GM19239 (cell line): Measurements from ENCODE around the gene CHST8.
"Not testable (repeated sequence)": the region's sequence is repeated elsewhere in the genome, so short reads cannot be mapped to it uniquely, and the experiment has no call there.

Source experiments
- DNase-seq: peaks from one replicate; pipeline ENCODE4 v3.0.0; 2011; ENCODE audit warnings: low spot score; ENCODE audit not compliant: insufficient read length
- FAIRE-seq: peaks from 2 replicates; lab custom pipeline; 2011; peaks lifted over from hg19 to GRCh38; lab: Jason Lieb, UNC

CHST8 gene

DNA sequence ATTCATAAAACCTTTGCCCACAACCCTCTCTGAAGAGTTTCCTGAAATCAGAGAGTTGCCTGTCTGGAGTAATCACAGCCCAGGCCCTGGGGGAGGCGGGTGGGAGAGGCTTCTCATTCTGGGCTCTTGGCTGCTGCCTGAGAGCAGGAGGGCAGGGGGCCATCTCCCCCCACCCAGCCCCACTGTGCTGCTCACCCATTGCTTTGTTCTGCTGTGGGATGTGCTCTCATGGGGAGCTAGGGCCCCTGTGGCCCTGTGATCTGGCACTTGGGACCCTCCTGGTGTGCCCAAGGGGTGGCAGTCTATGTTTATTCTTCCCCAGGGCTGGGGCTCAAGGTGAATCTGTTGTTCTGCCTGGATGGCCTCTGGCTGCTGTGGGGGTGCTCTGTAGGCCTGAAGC is 181.0 kb downstream of the CHST8 start:
- DNase-seq = no peak
- FAIRE-seq = no peak

DNA sequence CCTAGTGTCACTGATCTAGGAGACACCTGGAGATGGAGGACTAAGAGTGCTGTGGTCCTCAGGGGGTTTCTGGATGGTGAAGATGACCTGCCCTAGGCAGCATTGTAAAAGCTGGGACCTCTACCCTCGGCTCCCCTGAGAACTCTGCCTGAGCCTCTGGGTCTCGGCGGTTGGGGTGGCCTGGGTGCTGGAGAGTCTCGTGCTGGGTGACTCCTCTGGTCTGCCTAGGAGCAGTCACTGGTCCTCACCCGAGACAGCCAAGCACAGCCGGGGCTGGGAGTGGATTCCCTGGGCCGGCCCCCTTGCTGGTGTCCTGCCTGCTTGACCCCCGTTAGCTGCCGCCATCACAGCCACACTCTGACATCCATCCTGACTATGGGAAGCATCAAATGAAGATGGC is 181.6 kb downstream of the CHST8 start:
- DNase-seq (no peak), FAIRE-seq (no peak)

GRCh38 chr19:33804021-33804799 is 182.5 kb downstream of the CHST8 start:
- FAIRE-seq (no peak), DNase-seq (no peak)

- DNase-seq = no peak
- no peak for FAIRE-seq
Observed at GRCh38 chr19:33805313-33805712, 183.6 kb downstream of the CHST8 start.

- DNase-seq = no peak
- no peak for FAIRE-seq
Observed at GRCh38 chr19:33805840-33806433, 184.2 kb downstream of the CHST8 start.

DNA sequence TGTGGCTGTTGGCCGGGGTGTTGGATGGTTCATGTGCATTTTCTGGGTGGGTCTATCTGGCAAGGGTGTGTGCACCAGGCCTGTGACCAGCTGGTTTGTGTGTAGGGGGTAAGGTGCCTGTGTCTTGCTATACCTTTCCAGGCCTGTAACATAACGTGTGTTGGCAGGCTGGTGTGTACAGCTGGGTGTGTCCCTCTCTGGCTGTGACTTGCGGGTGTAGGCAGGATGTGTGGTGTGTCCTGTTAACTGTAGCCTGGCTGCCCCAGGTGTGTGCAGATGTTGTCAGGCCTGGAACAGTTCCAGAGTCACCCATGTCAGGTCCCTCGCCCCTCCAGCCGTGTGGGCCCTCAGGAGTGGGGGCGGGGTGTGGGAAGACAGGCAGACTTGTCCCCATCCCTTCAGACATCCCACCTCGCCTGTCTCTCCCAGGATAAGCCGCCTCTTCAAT is 184.7 kb downstream of the CHST8 start:
- FAIRE-seq = no peak
- DNase-seq = no peak

DNA sequence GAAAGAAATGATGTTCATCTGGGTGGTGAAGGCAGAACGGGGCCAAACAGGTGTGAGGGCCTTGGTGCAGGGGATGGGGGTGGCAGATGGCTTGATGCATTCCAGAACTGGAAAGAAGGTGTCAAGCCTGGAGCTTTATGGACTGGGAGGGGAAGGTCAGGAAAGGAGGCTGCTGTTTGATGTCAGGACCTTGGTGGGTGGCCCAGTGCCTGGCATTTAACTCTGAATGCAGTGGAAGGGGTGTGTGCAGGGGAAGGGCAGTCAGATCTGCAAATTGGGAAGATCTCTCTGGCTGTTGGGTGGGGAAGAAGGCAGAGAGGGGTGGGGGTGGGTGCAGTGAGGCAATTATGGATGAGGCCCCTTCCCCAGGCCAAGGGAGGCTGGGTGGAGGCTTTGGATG is 186.6 kb downstream of the CHST8 start:
- DNase-seq (no peak), FAIRE-seq (no peak)

DNA sequence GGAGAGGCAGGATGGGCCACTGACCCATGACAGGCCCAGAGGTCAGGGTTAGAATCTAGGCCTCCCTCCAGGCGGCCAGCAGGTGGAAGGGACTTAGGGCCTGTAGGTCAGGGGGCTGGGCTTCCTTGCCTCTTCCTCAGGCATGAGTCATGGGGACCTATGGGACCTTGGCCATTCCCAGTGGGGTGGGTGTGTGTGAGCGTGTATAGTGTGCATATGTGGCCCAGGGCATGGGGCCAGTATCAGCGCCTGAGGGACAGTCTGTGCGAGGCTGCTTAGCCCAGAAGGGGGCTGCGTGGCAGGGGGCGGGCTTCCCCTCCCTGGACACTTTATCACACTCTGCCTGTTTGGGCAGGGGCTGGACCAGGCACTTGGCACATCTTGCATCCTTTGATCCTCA is 188.2 kb downstream of the CHST8 start:
- FAIRE-seq = no peak
- DNase-seq = no peak

DNA sequence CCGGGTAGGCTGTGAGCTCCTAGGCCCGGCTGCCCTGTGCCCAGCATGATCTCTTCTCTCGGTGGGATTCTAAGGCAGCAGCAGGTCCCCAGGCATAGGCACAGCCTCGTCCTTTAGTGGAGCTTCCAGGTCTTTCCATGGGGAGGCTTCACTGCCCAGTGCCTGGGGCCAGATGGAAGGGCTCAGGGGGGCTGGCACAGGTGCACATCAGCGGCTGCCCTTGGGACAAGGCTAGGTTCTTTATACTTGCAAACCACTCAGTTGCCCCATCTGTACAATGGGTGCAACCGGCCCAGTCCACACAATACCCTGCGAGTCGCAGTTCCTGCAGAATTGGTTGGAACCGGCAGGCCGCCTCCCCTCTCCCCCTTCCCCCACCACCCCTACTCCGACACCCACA is 189.1 kb downstream of the CHST8 start:
- FAIRE-seq (no peak), DNase-seq (no peak)

- no peak for DNase-seq
- FAIRE-seq = no peak
Observed at GRCh38 chr19:33811246-33811645, 189.5 kb downstream of the CHST8 start.

DNA sequence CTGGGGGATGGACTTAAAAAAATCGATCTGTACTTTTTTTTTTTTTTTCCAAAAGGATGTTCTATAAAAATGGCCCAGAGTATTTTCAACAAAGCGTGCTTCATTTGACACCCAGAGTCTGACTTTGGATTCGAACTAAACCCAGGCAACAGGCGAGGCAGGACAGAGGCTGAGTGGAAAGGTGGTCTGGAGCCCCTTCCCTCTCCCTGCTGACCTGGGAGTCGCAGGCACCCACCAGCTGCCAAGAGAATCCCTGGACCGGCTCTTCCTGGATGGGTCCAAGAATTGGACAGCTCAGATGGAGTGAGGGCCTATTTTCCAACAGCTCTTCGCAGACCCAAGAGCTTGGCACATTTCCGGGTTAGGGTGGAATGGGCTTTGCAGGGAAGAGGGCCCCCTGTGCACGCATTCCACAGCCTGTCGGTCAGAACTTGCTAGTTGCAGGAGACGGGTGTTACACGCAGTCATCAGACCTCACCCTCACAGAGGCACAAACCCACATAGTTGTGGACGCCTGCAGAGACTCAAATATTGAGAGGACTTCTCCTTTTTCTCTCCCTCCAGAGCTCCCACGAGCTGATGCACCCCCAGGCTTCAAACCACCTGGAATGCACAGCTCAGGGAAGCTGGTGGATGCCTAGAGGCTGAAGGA is 190.1 kb downstream of the CHST8 start:
- no peak for FAIRE-seq
- DNase-seq = no peak

DNA sequence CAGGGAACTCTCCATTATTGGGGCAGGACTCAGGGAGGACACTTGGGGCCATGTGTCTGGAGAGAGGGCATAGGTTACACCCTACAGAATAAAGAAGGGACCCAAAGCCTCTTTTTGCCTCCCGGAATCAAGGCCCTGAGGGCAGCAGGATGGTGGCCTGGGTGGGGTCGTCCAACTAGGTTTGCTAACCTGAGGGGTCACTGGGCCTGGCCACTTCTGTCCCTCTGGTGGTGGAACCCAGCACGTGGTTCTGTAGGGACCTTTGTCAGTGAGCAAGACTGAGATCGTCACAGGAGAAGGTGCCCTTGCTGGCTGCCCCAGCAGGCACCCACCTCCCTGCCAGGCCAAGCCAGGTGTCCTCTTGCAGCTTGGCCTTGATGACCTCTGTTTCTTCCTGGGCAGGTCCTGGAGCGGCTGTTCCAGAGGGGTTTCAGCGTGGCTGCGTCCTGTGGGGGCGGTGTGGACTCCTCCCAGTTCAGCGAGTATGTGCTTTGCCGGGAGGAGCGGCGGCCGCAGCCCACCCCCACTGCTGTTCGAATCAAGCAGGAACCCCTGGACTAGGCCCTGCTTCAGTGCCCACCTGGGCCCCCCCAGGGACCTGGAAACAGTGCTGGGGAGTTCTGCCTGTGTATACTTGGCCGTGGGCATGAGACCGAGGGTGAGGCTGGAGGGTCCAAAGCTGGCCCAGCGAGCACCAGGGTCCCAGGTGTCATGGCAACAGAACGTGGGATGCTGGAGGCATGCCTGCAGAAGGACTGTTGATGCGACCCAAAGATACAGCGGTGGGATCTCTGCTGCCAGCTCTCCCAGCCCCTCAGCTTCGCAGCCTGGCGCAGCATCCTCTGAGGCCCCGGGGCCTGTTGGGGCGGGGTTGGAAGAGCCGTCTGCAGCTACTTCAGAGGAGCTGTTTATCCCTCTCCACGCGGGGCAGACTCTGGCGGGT is 190.9 kb downstream of the CHST8 start:
- FAIRE-seq (no peak), DNase-seq (no peak)

DNA sequence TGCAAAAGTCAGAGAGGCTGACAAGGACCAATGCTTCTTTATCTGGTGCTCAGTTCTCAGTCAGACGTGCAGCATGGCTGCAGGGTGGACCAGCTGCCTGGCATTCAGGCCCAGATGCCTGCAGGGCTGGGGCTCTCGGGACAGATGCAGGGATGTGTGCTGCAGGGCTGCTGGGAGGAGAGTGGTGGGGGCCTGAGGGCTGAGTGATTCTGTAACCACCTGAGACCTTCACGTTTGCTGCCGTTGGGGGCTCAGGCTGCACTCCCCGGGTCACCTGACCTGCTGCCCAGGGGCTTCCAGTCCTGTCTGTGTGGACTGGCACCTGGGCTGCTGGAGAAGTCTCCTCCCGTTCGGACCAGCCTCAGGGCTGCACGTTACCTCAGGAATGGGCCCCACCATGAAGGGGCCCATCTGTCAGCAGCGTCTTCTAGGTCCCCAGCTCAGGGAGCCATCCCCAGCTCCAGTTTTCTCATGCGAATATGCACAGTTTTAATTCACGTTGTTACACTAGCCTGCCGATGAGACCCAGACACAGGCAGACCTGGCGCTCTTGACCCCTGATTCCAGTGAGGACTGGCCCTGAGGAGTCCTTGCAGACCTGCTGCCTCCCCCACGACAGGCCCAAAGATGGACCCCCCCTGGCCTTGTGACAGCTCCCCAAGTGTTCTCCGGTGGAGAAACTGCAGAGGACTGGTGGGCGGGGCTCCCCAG is 191.8 kb downstream of the CHST8 start:
- no peak for DNase-seq
- FAIRE-seq = no peak

DNA sequence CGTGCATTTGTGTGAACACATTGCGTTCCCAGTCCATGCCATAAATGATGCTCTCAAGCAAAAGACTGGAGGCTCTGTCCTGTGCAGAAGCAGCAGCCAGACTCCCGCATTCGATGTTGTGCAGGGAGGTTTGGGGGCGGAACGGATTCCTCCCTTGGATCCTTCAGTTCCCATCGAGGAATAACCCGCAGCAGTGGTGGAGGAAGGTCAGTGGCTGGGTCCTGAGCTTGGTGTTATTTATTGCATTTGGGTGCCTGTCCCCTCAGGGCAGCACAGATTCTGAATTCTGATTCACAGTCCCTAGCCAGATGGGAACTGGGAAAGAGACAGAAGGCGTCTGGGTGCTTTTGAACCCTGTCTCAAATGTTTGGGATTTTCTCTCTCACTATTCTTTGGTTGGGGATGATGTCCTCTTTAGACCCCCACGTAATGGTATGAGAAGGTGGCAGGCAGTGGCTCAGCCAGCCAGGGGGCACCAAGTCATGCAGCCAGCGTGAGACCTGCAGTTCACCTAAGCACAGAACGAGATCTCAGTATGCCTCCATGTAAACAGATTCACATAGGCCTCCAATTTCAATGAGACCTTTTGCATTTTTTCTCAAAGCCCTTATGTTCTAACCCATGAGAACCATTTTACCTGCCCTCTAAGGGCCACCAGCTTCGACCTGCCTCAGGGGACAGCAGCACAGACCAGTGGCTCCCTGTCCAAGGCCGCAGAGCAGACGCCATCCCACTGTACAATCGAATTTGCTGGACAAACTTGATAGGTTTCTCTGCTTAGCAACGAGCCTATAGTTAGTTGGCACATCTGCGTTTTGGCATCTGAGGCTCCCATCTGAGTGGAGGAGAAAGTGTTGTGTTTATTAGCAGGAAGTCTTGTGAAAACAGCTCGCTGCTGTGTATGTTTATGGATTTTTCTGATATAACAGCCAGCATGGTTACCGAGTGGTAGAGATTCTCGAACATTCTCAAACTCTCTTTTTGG is 192.7 kb downstream of the CHST8 start:
- FAIRE-seq (no peak), DNase-seq (no peak)

DNA sequence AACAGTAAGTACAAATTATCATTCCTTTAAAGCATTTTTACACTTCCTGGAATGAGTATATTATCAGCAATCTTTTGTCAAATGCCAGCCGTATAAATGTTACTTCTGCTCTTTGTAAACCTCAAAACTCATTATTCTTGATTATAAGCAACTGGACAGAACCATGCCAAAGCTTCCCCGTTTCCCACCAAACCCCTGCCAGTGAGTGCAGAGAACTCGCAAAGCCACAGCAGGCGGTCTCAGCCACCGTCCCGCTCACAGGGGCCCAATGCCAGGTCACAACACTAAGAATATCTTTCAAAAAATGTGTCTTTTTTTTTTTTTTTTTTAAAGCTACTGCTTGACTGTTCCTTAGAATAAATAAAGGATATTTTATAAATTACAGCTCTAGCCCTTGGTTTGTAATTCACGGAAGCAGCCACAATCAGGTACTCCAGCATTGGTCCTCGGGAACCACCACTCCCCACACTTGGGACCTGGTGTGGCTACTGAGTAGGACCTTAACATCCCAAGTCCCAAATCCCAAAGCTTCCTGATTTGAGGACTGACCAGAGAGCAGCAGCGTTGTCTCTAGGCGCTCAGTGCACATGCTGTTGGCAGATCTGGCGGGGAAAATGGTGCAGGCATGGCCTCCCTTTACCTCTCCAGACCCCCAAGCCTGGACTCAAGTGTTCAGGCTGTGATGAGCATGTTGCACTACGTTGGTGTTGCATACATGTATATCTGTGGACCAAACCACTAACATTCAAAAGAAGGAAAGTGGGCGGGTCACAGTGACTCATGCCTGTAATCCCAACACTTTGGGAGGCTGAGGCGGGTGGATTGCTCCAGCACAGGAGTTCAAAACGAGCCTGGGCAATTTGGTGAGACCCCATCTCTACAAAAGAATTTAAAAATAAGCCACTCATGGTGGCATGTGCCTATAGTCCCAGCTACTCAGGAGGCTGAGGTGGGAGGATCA is 193.9 kb downstream of the CHST8 start:
- DNase-seq = no peak
- no peak for FAIRE-seq

DNA sequence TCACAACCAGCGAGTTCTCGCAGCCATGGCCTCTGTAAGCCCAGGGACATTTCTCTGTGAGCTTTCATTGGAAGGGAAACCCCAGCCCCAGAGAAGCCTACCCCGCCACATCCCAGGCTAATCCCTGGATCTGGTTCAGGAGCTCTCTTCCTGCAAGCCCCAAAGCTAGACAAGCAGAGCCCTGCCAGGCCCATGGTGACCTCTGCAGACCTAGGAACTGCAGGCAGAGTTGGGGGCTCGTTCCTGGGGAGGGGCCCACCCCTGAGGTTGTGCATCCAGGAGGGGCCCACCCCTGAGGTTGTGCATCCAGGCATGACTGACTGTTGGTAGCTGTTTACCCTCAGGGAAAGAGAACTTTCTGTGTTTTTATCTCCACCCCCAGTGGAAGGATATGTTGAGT is 196.7 kb downstream of the CHST8 start:
- DNase-seq = no peak

DNA sequence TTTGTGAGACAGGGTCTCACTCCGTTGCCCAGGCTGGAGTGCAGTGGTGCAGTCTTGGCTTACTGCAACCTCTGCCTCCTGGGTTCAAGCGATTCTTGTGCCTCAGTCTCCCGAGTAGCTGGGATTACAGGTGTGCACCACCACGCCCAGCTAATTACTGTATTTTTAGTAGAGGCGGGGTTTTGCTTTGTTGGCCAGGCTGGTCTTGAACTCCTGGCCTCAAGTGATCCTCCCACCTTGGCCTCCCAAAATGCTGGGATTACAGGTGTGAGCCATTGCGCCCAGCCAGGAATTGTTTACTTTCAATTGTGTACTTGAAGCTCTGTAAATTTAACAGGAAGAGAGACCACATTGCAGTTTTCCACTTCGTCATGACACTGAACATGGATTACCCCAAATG is 197.3 kb downstream of the CHST8 start:
- DNase-seq, FAIRE-seq: not testable (repeated sequence)

More for the DNA sequence above, 196.7 kb downstream of the CHST8 start:
- FAIRE-seq = no peak

GRCh38 chr19:33819506-33819879 is 197.7 kb downstream of the CHST8 start:
- no peak for DNase-seq
- no peak for FAIRE-seq
